Cardiac fibroblast (primary cell): ENCODE measurements around the gene XRN2.

Experiments
- DNase-seq, 2 donors: peaks; one replicate each; pipeline versions ENCODE4 v3.0.0 to v3.0.0-alpha.2; 2010; ENCODE audit warnings: low read depth in 2 of 2
- H3K4me3 ChIP-seq, 2 donors: replicated peaks in 1 of 2; 1 replicate in 1 of 2; 2 replicates in 1 of 2; pipeline ENCODE4 v1.5.1; 2011; ENCODE audit warnings: low read depth in 2 of 2, low read length in 2 of 2, mild to moderate bottlenecking in 2 of 2, moderate library complexity in 1 of 2
- CTCF ChIP-seq: IDR thresholded peaks from one replicate; pipeline ENCODE4 v1.5.1; 2011; ENCODE audit warnings: low read depth, mild to moderate bottlenecking, low read length, inconsistent platforms

Gene XRN2

DNA sequence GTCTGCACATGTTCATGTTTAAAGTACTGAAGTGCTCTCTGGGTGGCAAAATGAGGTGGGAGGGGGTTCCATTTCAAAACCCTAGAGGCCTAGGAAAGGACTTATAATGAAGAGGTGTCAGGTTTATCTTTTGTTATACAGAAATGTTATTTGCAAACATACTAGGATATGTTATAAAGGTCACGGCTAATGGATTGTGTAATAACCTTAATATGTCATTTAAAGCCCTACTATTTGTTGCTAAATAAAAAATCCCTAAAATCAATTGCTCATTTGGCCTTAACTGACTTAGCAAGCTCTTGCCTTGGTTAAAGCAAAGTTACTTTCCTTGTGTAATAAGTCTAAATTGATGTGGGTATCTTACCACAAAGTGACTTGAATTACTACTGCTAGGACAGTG, 85.4 kb downstream of the XRN2 start:
- no peak for TF ChIP-seq CTCF

GRCh38 chr20:21389368-21389767, 86.2 kb downstream of the XRN2 start:
- no peak overlapping the region for H3K4me3 ChIP-seq
- no peak for DNase-seq
- no peak for TF ChIP-seq CTCF

More for the DNA sequence above, 85.4 kb downstream of the XRN2 start:
- no peak overlapping the region for H3K4me3 ChIP-seq
- DNase-seq: no peak

GRCh38 chr20:21390768-21391167, 87.6 kb downstream of the XRN2 start:
- no peak for TF ChIP-seq CTCF
- no peak for DNase-seq
- H3K4me3 ChIP-seq: no peak overlapping the region

- no peak overlapping the region for H3K4me3 ChIP-seq
- DNase-seq: no peak
Measured at GRCh38 chr20:21391185-21391971, 88.2 kb downstream of the XRN2 start.

DNA sequence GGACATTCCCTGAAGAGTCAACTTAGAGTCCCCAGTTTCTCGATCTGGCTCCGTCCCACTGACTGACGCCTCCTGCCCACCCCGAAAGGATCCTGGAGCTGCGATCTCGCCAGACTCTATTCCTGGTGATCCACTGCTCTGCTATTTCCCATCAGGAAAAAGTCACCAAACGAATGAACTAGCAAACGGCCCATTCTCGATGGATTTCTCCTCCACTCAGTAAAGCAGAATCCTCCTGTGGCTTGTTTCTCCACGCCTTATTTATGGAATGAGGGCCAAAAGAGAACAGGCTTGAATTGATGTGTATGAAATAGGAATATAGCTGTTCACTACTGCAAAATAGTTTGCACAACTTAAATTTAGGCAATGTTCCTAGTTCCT, 88.8 kb downstream of the XRN2 start:
- no peak for DNase-seq
- H3K4me3 ChIP-seq: no peak overlapping the region
- no peak for TF ChIP-seq CTCF

More at GRCh38 chr20:21391185-21391971, 88.2 kb downstream of the XRN2 start:
- TF ChIP-seq CTCF: no peak

- no peak for TF ChIP-seq CTCF
- no peak for DNase-seq
- H3K4me3 ChIP-seq: no peak overlapping the region
Measured at GRCh38 chr20:21393166-21393565, 90.0 kb downstream of the XRN2 start.
